ENCODE results near the gene THSD4. TPM values are rescaled to one million over a fixed set of nuclear protein-coding genes. Genes with fewer than 3 reads are reported as not detected.

THSD4 gene
- total and polyA plus RNA-seq, 9 of the 15 experiments (the other 6 are each of a cell fraction or from before 2014, with no cell fraction given), result 0.04 TPM; not detected in 5

DNA sequence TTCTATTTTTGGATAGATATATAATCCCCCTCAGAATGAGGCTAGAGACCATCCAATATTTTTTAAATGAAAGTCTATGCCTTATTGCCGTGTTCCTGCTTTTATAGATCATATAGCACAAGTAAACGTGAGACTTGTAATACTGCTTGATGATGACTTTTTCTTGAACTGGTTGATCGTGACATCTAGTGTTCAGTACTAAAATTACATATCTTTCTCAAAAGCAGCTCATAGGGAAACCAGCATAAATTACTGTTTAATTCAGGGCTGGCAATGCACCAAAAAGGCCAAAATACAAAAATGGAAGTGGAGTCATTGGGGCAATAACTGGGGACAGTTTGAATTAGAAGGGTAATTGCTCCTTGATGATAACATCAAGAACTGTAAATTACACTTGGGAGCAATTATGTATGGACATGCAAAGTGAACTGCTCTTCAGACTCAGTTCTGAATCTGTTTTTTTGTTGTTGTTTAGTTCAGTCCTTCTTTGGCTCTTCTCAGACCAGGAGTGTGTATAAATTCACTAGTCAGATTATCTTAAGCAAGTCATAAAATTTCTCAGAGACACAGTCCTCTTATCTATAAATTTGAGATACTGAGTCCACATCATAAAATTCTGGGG, 325.3 kb downstream of the THSD4 start:
- DNase-seq (ENCODE audit: extremely low read depth in 1 of 4, low spot score in 3 of 4), result peak in 2 of 4 experiments; percentile 12 to 27
- Histone ChIP-seq H3K36me3 (ENCODE audit: control insufficient read depth, insufficient read depth, low read length) (no peaks in the 10 kb centered on the region), H3K4me1 (replicated peaks in 1 of 2; ENCODE audit: control insufficient read depth in 2 of 2, insufficient read depth in 2 of 2, low read length in 2 of 2) (no peaks in the 10 kb centered on the region), H3K9me3 (replicated peaks; ENCODE audit: control insufficient read depth, insufficient read depth, low read depth, low read length) (no peaks in the 10 kb centered on the region), H3K4me2 (ENCODE audit: insufficient read depth, low read length) (no peak overlapping the region), H3K79me2 (ENCODE audit: control insufficient read depth, insufficient read depth, low read length) (no peaks in the 10 kb centered on the region), H3K27me3 (ENCODE audit: control insufficient read depth in 2 of 2, insufficient read depth in 2 of 2, low read length in 2 of 2) (no peaks in the 10 kb centered on the region), H3K27ac (ENCODE audit: extremely low read depth, low read depth, low read length) (no peak overlapping the region), H3K9me1 (ENCODE audit: control insufficient read depth, insufficient read depth, low read length) (no peaks in the 10 kb centered on the region), H2AFZ (ENCODE audit: low read depth, low read length) (no peak overlapping the region), H3K9ac (ENCODE audit: insufficient read depth in 1 of 2, low read depth in 2 of 2, low read length in 2 of 2) (no peak overlapping the region), H3K4me3 (no peak overlapping the region), H4K20me1 (replicated peaks; ENCODE audit: control insufficient read depth, insufficient read depth, low read length) (0 out of 2 replicates have a peak, but pooled peaks cover 2% of the 10 kb centered on the region)
- CTCF ChIA-PET (ENCODE audit: low intra/inter-chr PET ratio), result interaction anchor here (0.5 to 1.7 kb wide), 7 partner anchors 17 to 651 kb away, joined by 3 to 10 read pairs (median 3); partner anchors contain the start of gene THSD4
- intact Hi-C loops (cut with micrococcal nuclease), result loop anchor here (2.0 to 10.0 kb wide), 7 partner anchors 323 to 763 kb away; partner anchors contain the start of gene THSD4
- POLR2A ChIA-PET, result interaction anchor here (0.6 to 1.0 kb wide), 2 partner anchors 12 to 20 kb away, joined by 3 to 5 read pairs; no protein-coding TSS in a partner anchor
- peak; percentile 63; the same call in 2 of the 3 replicates for ATAC-seq
- no TSS peak for BruUV-seq (replicated peaks)
- FAIRE-seq, result peak; percentile 74
- 2% methylated on average over 3 of the region's 3 CpGs for WGBS (ENCODE audit: insufficient coverage, low coverage, missing lambda C conversion rate)
- in situ Hi-C loops (cut with MboI), result loop anchor here (10.0 kb wide), 1 partner anchor 326 kb away; the partner anchor contains the start of gene THSD4
- no peak for TF ChIP-seq ZFP30 (CRISPR knock-in tag; IDR thresholded peaks at IDR 0.05; ENCODE audit: borderline replicate concordance)
- TF ChIP-seq MAZ (CRISPR knock-in tag; conservative IDR thresholded peaks at IDR 0.05 in 1 of 2, IDR thresholded peaks at IDR 0.05 in 1 of 2), result no peak
- TF ChIP-seq, protein P1, sequence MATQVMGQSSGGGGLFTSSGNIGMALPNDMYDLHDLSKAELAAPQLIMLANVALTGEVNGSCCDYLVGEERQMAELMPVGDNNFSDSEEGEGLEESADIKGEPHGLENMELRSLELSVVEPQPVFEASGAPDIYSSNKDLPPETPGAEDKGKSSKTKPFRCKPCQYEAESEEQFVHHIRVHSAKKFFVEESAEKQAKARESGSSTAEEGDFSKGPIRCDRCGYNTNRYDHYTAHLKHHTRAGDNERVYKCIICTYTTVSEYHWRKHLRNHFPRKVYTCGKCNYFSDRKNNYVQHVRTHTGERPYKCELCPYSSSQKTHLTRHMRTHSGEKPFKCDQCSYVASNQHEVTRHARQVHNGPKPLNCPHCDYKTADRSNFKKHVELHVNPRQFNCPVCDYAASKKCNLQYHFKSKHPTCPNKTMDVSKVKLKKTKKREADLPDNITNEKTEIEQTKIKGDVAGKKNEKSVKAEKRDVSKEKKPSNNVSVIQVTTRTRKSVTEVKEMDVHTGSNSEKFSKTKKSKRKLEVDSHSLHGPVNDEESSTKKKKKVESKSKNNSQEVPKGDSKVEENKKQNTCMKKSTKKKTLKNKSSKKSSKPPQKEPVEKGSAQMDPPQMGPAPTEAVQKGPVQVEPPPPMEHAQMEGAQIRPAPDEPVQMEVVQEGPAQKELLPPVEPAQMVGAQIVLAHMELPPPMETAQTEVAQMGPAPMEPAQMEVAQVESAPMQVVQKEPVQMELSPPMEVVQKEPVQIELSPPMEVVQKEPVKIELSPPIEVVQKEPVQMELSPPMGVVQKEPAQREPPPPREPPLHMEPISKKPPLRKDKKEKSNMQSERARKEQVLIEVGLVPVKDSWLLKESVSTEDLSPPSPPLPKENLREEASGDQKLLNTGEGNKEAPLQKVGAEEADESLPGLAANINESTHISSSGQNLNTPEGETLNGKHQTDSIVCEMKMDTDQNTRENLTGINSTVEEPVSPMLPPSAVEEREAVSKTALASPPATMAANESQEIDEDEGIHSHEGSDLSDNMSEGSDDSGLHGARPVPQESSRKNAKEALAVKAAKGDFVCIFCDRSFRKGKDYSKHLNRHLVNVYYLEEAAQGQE (IDR thresholded peaks at IDR 0.05; ENCODE audit: borderline replicate concordance), result peak; percentile 34; the same call in 1 of the 2 replicates
- TF ChIP-seq, protein P1 (CRISPR knock-in tag; IDR thresholded peaks at IDR 0.05; ENCODE audit: low read depth), result no peak
- TF ChIP-seq, protein P2, sequence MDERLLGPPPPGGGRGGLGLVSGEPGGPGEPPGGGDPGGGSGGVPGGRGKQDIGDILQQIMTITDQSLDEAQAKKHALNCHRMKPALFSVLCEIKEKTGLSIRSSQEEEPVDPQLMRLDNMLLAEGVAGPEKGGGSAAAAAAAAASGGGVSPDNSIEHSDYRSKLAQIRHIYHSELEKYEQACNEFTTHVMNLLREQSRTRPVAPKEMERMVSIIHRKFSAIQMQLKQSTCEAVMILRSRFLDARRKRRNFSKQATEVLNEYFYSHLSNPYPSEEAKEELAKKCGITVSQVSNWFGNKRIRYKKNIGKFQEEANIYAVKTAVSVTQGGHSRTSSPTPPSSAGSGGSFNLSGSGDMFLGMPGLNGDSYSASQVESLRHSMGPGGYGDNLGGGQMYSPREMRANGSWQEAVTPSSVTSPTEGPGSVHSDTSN (CRISPR knock-in tag; IDR thresholded peaks at IDR 0.05; ENCODE audit: low read depth), result no peak
- TF ChIP-seq, protein P2 (tag; conservative IDR thresholded peaks at IDR 0.05; ENCODE audit: low read depth), result no peak
- peak; percentile 18; the same call in 1 of the 2 replicates for TF ChIP-seq NFIC (IDR thresholded peaks at IDR 0.05)
- TF ChIP-seq RAD21 (CRISPR knock-in tag; conservative IDR thresholded peaks at IDR 0.05 in 1 of 2, IDR thresholded peaks at IDR 0.05 in 1 of 2), result peak; percentile 75 to 77
- TF ChIP-seq BHLHE40 (IDR thresholded peaks at IDR 0.05; ENCODE audit: low read length), result no peak
